CD4-positive, CD25-positive, alpha-beta regulatory T cell (primary cell): ENCODE measurements around the gene CHI3L1. TPM values are rescaled to one million over a fixed set of nuclear protein-coding genes. Genes with fewer than 3 reads are reported as not detected.

ENCODE experiments used
- ATAC-seq, 2 donors: fragments of 150-1000 bp; cut with Tn5 transposase; one replicate each; pipeline ENCODE4 v1.10.0; 2021; ENCODE audit warnings: low read depth in 2 of 2, moderate number of reproducible peaks in 2 of 2, moderate library complexity in 1 of 2
- DNase-seq, 3 donors: peaks; one replicate each; pipeline versions ENCODE4 v3.0.0 to v3.0.0-alpha.2; 2012 to 2022; ENCODE audit warnings: mixed read lengths in 1 of 3
- H3K27ac ChIP-seq: one replicate; pipeline ENCODE4 v1.7.0; 2013; ENCODE audit warnings: mild to moderate bottlenecking, low read length; ENCODE audit not compliant: insufficient read depth, poor library complexity, severe bottlenecking
- H3K27me3 ChIP-seq: one replicate; pipeline ENCODE4 v1.7.0; 2013; ENCODE audit warnings: low read length; ENCODE audit not compliant: control insufficient read depth, insufficient read depth
- H3K36me3 ChIP-seq: one replicate; pipeline ENCODE4 v1.7.0; 2013; ENCODE audit warnings: mild to moderate bottlenecking, low read length, moderate library complexity; ENCODE audit not compliant: control insufficient read depth, insufficient read depth
- H3K4me1 ChIP-seq: 2 replicates; pipeline ENCODE4 v1.7.0; 2013; ENCODE audit warnings: mild to moderate bottlenecking, low read length; ENCODE audit not compliant: insufficient read depth, control insufficient read depth, poor library complexity, severe bottlenecking
- H3K4me3 ChIP-seq: one replicate; pipeline ENCODE4 v1.7.0; 2013; ENCODE audit warnings: low read depth, mild to moderate bottlenecking, low read length, moderate library complexity
- H3K9me3 ChIP-seq, 2 experiments: 1 replicate in 1 of 2; 2 replicates in 1 of 2; pipeline ENCODE4 v1.7.0; 2013; ENCODE audit warnings: low read length in 2 of 2, mild to moderate bottlenecking in 1 of 2, moderate library complexity in 1 of 2; ENCODE audit not compliant: control insufficient read depth in 2 of 2
- H3K27ac Mint-ChIP-seq, 3 donors: one replicate each; pipeline ENCODE4 v1.8.0; 2020 to 2022; ENCODE audit warnings: mild to moderate bottlenecking in 3 of 3, mixed read lengths in 3 of 3, moderate library complexity in 2 of 3
- H3K27me3 Mint-ChIP-seq: one replicate; pipeline ENCODE4 v1.8.0; 2022; ENCODE audit warnings: mild to moderate bottlenecking, mixed read lengths
- H3K36me3 Mint-ChIP-seq: one replicate; pipeline ENCODE4 v1.8.0; 2020; ENCODE audit warnings: mixed read lengths
- H3K4me1 Mint-ChIP-seq, 4 donors: one replicate each; pipeline ENCODE4 v1.8.0; 2020 to 2022; ENCODE audit warnings: mixed read lengths in 4 of 4, mild to moderate bottlenecking in 1 of 4
- H3K4me3 Mint-ChIP-seq, 4 donors: one replicate each; pipeline ENCODE4 v1.8.0; 2020 to 2022; ENCODE audit warnings: mild to moderate bottlenecking in 4 of 4, mixed read lengths in 4 of 4, moderate library complexity in 3 of 4
- H3K9me3 Mint-ChIP-seq, 7 donors: one replicate each; pipeline ENCODE4 v1.8.0; 2020 to 2022; ENCODE audit warnings: mixed read lengths in 7 of 7, mild to moderate bottlenecking in 3 of 7, moderate library complexity in 2 of 7
- polyA plus RNA-seq, 4 donors: library from polyadenylated mRNA; unstranded; fragments of 300-500 nt; fragmentation: Illumina TruSeq; gene quantifications; one replicate each; pipeline ENCODE4 v1.2.3, GENCODE V29; 2021
- total RNA-seq: library from RNA; stranded (reverse); gene quantifications from one replicate; pipeline ENCODE4 v1.2.3, GENCODE V29; 2022

CHI3L1 gene
- total and polyA plus RNA-seq, 5 donors from 2014 or later: not detected

- no peaks in the 10 kb centered on the region for H3K9me3 ChIP-seq
- peaks cover 3% of the 10 kb centered on the region for H3K36me3 Mint-ChIP-seq
- no peaks in the 10 kb centered on the region for H3K4me1 ChIP-seq
- no peaks in the 10 kb centered on the region for H3K27me3 ChIP-seq
- H3K27ac ChIP-seq: no peak overlapping the region
- peaks cover 10% of the 10 kb centered on the region for H3K27me3 Mint-ChIP-seq
- no peak for ATAC-seq
- no peak overlapping the region for H3K4me3 ChIP-seq
- no peaks in the 10 kb centered on the region for H3K36me3 ChIP-seq
- no peaks in the 10 kb centered on the region for H3K4me1 Mint-ChIP-seq
- no peak for DNase-seq
- no peak overlapping the region for H3K27ac Mint-ChIP-seq
- H3K4me3 Mint-ChIP-seq: no peak overlapping the region
- peaks cover 0 to 6% (median 0%) of the 10 kb centered on the region in 7 donors for H3K9me3 Mint-ChIP-seq
Observed at GRCh38 chr1:203142124-203142523, 44.4 kb downstream of the CHI3L1 start.

- Histone ChIP-seq H3K36me3 (no peaks in the 10 kb centered on the region), H3K27ac (no peak overlapping the region), H3K9me3 (no peaks in the 10 kb centered on the region), H3K4me3 (no peak overlapping the region), H3K27me3 (no peaks in the 10 kb centered on the region), H3K4me1 (no peaks in the 10 kb centered on the region)
- Mint-ChIP-seq H3K36me3 (peaks cover 3% of the 10 kb centered on the region), H3K4me3 (no peak overlapping the region), H3K27me3 (peaks cover 13% of the 10 kb centered on the region), H3K27ac (no peak overlapping the region), H3K9me3 (peaks cover 0 to 6% (median 0%) of the 10 kb centered on the region in 7 donors), H3K4me1 (no peaks in the 10 kb centered on the region)
- ATAC-seq (no peak), DNase-seq (no peak)
Observed at GRCh38 chr1:203140743-203141520, 45.6 kb downstream of the CHI3L1 start.

- H3K36me3 Mint-ChIP-seq: peaks cover 3% of the 10 kb centered on the region
- H3K4me1 Mint-ChIP-seq: no peaks in the 10 kb centered on the region
Observed at GRCh38 chr1:203139976-203140475, 46.5 kb downstream of the CHI3L1 start.

GRCh38 chr1:203138066-203138465, 48.4 kb downstream of the CHI3L1 start:
- Mint-ChIP-seq H3K4me3 (no peak overlapping the region), H3K4me1 (no peaks in the 10 kb centered on the region), H3K36me3 (no peaks in the 10 kb centered on the region), H3K9me3 (peaks cover 0 to 1% (median 0%) of the 10 kb centered on the region in 7 donors), H3K27me3 (peaks cover 17% of the 10 kb centered on the region), H3K27ac (no peak overlapping the region)
- H3K36me3 ChIP-seq: no peaks in the 10 kb centered on the region
- ATAC-seq (no peak), DNase-seq (no peak)
- H3K27me3 ChIP-seq: no peaks in the 10 kb centered on the region
- no peaks in the 10 kb centered on the region for H3K4me1 ChIP-seq
- no peaks in the 10 kb centered on the region for H3K9me3 ChIP-seq
- H3K4me3 ChIP-seq: no peak overlapping the region
- H3K27ac ChIP-seq: no peak overlapping the region

More at GRCh38 chr1:203139976-203140475, 46.5 kb downstream of the CHI3L1 start:
- Histone ChIP-seq H3K27me3 (no peaks in the 10 kb centered on the region), H3K4me3 (no peak overlapping the region), H3K36me3 (no peaks in the 10 kb centered on the region), H3K9me3 (no peaks in the 10 kb centered on the region), H3K4me1 (no peaks in the 10 kb centered on the region), H3K27ac (no peak overlapping the region)
- DNase-seq (no peak), ATAC-seq (no peak)
- H3K9me3 Mint-ChIP-seq: peaks cover 0 to 6% (median 0%) of the 10 kb centered on the region in 7 donors
- H3K4me3 Mint-ChIP-seq: no peak overlapping the region
- H3K27me3 Mint-ChIP-seq: peaks cover 13% of the 10 kb centered on the region
- H3K27ac Mint-ChIP-seq: no peak overlapping the region

- DNase-seq (no peak), ATAC-seq (no peak)
- no peaks in the 10 kb centered on the region for H3K4me1 Mint-ChIP-seq
- no peaks in the 10 kb centered on the region for H3K36me3 ChIP-seq
- peaks cover 0 to 1% (median 0%) of the 10 kb centered on the region in 7 donors for H3K9me3 Mint-ChIP-seq
- H3K9me3 ChIP-seq: no peaks in the 10 kb centered on the region
- H3K27me3 ChIP-seq: no peaks in the 10 kb centered on the region
- no peak overlapping the region for H3K27ac Mint-ChIP-seq
- H3K4me3 Mint-ChIP-seq: no peak overlapping the region
- no peak overlapping the region for H3K27ac ChIP-seq
- no peaks in the 10 kb centered on the region for H3K36me3 Mint-ChIP-seq
- no peaks in the 10 kb centered on the region for H3K4me1 ChIP-seq
- no peak overlapping the region for H3K4me3 ChIP-seq
- H3K27me3 Mint-ChIP-seq: peaks cover 16% of the 10 kb centered on the region
Observed at GRCh38 chr1:203137324-203137723, 49.2 kb downstream of the CHI3L1 start.

- Histone ChIP-seq H3K4me1 (no peaks in the 10 kb centered on the region), H3K9me3 (no peaks in the 10 kb centered on the region), H3K27ac (no peak overlapping the region), H3K36me3 (no peaks in the 10 kb centered on the region), H3K4me3 (no peak overlapping the region), H3K27me3 (no peaks in the 10 kb centered on the region)
- H3K36me3 Mint-ChIP-seq: no peaks in the 10 kb centered on the region
- peaks cover 0 to 1% (median 0%) of the 10 kb centered on the region in 7 donors for H3K9me3 Mint-ChIP-seq
- no peaks in the 10 kb centered on the region for H3K4me1 Mint-ChIP-seq
- no peak for ATAC-seq
- H3K27me3 Mint-ChIP-seq: peaks cover 11% of the 10 kb centered on the region
- no peak for DNase-seq
- no peak overlapping the region for H3K4me3 Mint-ChIP-seq
- H3K27ac Mint-ChIP-seq: no peak overlapping the region
Observed at GRCh38 chr1:203136409-203137042, 50.0 kb downstream of the CHI3L1 start.

GRCh38 chr1:203135636-203136305, 50.7 kb downstream of the CHI3L1 start:
- H3K27ac ChIP-seq: no peak overlapping the region
- ATAC-seq (no peak), DNase-seq (no peak)
- Mint-ChIP-seq H3K4me1 (no peaks in the 10 kb centered on the region), H3K4me3 (no peak overlapping the region), H3K36me3 (no peaks in the 10 kb centered on the region), H3K27me3 (peaks cover 11% of the 10 kb centered on the region), H3K9me3 (peaks cover 0 to 1% (median 0%) of the 10 kb centered on the region in 7 donors), H3K27ac (no peak overlapping the region)
- H3K36me3 ChIP-seq: no peaks in the 10 kb centered on the region
- no peaks in the 10 kb centered on the region for H3K4me1 ChIP-seq
- H3K9me3 ChIP-seq: no peaks in the 10 kb centered on the region
- no peak overlapping the region for H3K4me3 ChIP-seq
- no peaks in the 10 kb centered on the region for H3K27me3 ChIP-seq
